ENCODE results near the gene MYL7.

The MYL7 gene

GRCh38 chr7:44185729-44186128, 44.6 kb upstream of the MYL7 start:
- peaks cover 0 to 4% (median 0%) of the 10 kb centered on the region in 5 experiments for H3K27me3 ChIP-seq (replicated peaks in 2 of 5; ENCODE audit: control insufficient read depth in 4 of 5, insufficient read depth in 5 of 5, low read length in 4 of 5)
- no peak overlapping the region for H3K4me3 ChIP-seq (ENCODE audit: control insufficient read depth in 1 of 7, extremely low read depth in 1 of 7, insufficient read depth in 4 of 7, low read depth in 2 of 7, low read length in 6 of 7)
- WGBS (ENCODE audit: insufficient coverage), result 91% methylated on average over 4 of the region's 5 CpGs
- POLR2A ChIA-PET, result no interaction called here
- H3K9me3 ChIP-seq (ENCODE audit: control extremely low read depth in 1 of 5, control insufficient read depth in 4 of 5, insufficient read depth in 2 of 5, low read depth in 1 of 5, low read length in 4 of 5), result peaks cover 0 to 8% (median 7%) of the 10 kb centered on the region in 5 experiments
- no peak overlapping the region for H3K27ac ChIP-seq (ENCODE audit: insufficient read depth in 1 of 2, low read depth in 1 of 2, low read length in 2 of 2, poor library complexity in 1 of 2, severe bottlenecking in 2 of 2)
- H3K4me1 ChIP-seq (ENCODE audit: control extremely low read depth in 1 of 4, control insufficient read depth in 4 of 4, insufficient read depth in 4 of 4, low read length in 3 of 4), result no peaks in the 10 kb centered on the region
- no peak for DNase-seq
- no peaks in the 10 kb centered on the region for H3K36me3 ChIP-seq (ENCODE audit: control insufficient read depth in 4 of 4, insufficient read depth in 4 of 4, low read length in 3 of 4)
- CTCF ChIA-PET, result no interaction called here

- ChIA-PET CTCF (no interaction called here), POLR2A (no interaction called here)
- Histone ChIP-seq H3K4me1 (ENCODE audit: control extremely low read depth in 1 of 4, control insufficient read depth in 4 of 4, insufficient read depth in 4 of 4, low read length in 3 of 4) (no peaks in the 10 kb centered on the region), H3K27ac (ENCODE audit: insufficient read depth in 1 of 2, low read depth in 1 of 2, low read length in 2 of 2, poor library complexity in 1 of 2, severe bottlenecking in 2 of 2) (no peak overlapping the region), H3K27me3 (replicated peaks in 2 of 5; ENCODE audit: control insufficient read depth in 4 of 5, insufficient read depth in 5 of 5, low read length in 4 of 5) (peaks cover 0 to 4% (median 0%) of the 10 kb centered on the region in 5 experiments), H3K9me3 (ENCODE audit: control extremely low read depth in 1 of 5, control insufficient read depth in 4 of 5, insufficient read depth in 2 of 5, low read depth in 1 of 5, low read length in 4 of 5) (peaks cover 0 to 8% (median 7%) of the 10 kb centered on the region in 5 experiments), H3K4me3 (ENCODE audit: control insufficient read depth in 1 of 7, extremely low read depth in 1 of 7, insufficient read depth in 4 of 7, low read depth in 2 of 7, low read length in 6 of 7) (no peak overlapping the region), H3K36me3 (ENCODE audit: control insufficient read depth in 4 of 4, insufficient read depth in 4 of 4, low read length in 3 of 4) (no peaks in the 10 kb centered on the region)
- WGBS (ENCODE audit: insufficient coverage), result no CpG with 5 or more reads among the region's 2 CpGs
- DNase-seq, result no peak
Measured at GRCh38 chr7:44184873-44185446, 43.8 kb upstream of the MYL7 start.

- peaks cover 0 to 4% (median 0%) of the 10 kb centered on the region in 5 experiments for H3K27me3 ChIP-seq (replicated peaks in 2 of 5; ENCODE audit: control insufficient read depth in 4 of 5, insufficient read depth in 5 of 5, low read length in 4 of 5)
- H3K36me3 ChIP-seq (ENCODE audit: control insufficient read depth in 4 of 4, insufficient read depth in 4 of 4, low read length in 3 of 4), result no peaks in the 10 kb centered on the region
- WGBS (ENCODE audit: insufficient coverage), result 94% methylated on average over 12 of the region's 16 CpGs
- ChIA-PET CTCF (no interaction called here), POLR2A (no interaction called here)
- no peak overlapping the region for H3K27ac ChIP-seq (ENCODE audit: insufficient read depth in 1 of 2, low read depth in 1 of 2, low read length in 2 of 2, poor library complexity in 1 of 2, severe bottlenecking in 2 of 2)
- peaks cover 0 to 8% (median 7%) of the 10 kb centered on the region in 5 experiments for H3K9me3 ChIP-seq (ENCODE audit: control extremely low read depth in 1 of 5, control insufficient read depth in 4 of 5, insufficient read depth in 2 of 5, low read depth in 1 of 5, low read length in 4 of 5)
- H3K4me3 ChIP-seq (ENCODE audit: control insufficient read depth in 1 of 7, extremely low read depth in 1 of 7, insufficient read depth in 4 of 7, low read depth in 2 of 7, low read length in 6 of 7), result no peak overlapping the region
- DNase-seq, result no peak
- H3K4me1 ChIP-seq (ENCODE audit: control extremely low read depth in 1 of 4, control insufficient read depth in 4 of 4, insufficient read depth in 4 of 4, low read length in 3 of 4), result no peaks in the 10 kb centered on the region
Measured at GRCh38 chr7:44184206-44184872, 43.2 kb upstream of the MYL7 start.

GRCh38 chr7:44183386-44183785, 42.3 kb upstream of the MYL7 start:
- 85% methylated on average over 2 of the region's 2 CpGs for WGBS (ENCODE audit: insufficient coverage)
- Histone ChIP-seq H3K4me3 (ENCODE audit: control insufficient read depth in 1 of 7, extremely low read depth in 1 of 7, insufficient read depth in 4 of 7, low read depth in 2 of 7, low read length in 6 of 7) (no peak overlapping the region), H3K4me1 (ENCODE audit: control extremely low read depth in 1 of 4, control insufficient read depth in 4 of 4, insufficient read depth in 4 of 4, low read length in 3 of 4) (no peaks in the 10 kb centered on the region), H3K9me3 (ENCODE audit: control extremely low read depth in 1 of 5, control insufficient read depth in 4 of 5, insufficient read depth in 2 of 5, low read depth in 1 of 5, low read length in 4 of 5) (peaks cover 0 to 8% (median 7%) of the 10 kb centered on the region in 5 experiments), H3K27ac (ENCODE audit: insufficient read depth in 1 of 2, low read depth in 1 of 2, low read length in 2 of 2, poor library complexity in 1 of 2, severe bottlenecking in 2 of 2) (no peak overlapping the region), H3K27me3 (replicated peaks in 2 of 5; ENCODE audit: control insufficient read depth in 4 of 5, insufficient read depth in 5 of 5, low read length in 4 of 5) (peaks cover 0 to 2% (median 0%) of the 10 kb centered on the region in 5 experiments), H3K36me3 (ENCODE audit: control insufficient read depth in 4 of 4, insufficient read depth in 4 of 4, low read length in 3 of 4) (no peaks in the 10 kb centered on the region)
- no peak for DNase-seq
- ChIA-PET POLR2A (no interaction called here), CTCF (no interaction called here)

- H3K27me3 ChIP-seq (replicated peaks in 2 of 5; ENCODE audit: control insufficient read depth in 4 of 5, insufficient read depth in 5 of 5, low read length in 4 of 5), result peaks cover 0 to 2% (median 0%) of the 10 kb centered on the region in 5 experiments
- no peak overlapping the region for H3K27ac ChIP-seq (ENCODE audit: insufficient read depth in 1 of 2, low read depth in 1 of 2, low read length in 2 of 2, poor library complexity in 1 of 2, severe bottlenecking in 2 of 2)
- no peaks in the 10 kb centered on the region for H3K4me1 ChIP-seq (ENCODE audit: control extremely low read depth in 1 of 4, control insufficient read depth in 4 of 4, insufficient read depth in 4 of 4, low read length in 3 of 4)
- POLR2A ChIA-PET, result no interaction called here
- H3K36me3 ChIP-seq (ENCODE audit: control insufficient read depth in 4 of 4, insufficient read depth in 4 of 4, low read length in 3 of 4), result no peaks in the 10 kb centered on the region
- WGBS (ENCODE audit: insufficient coverage), result 89% methylated on average over 5 of the region's 5 CpGs
- DNase-seq, result no peak
- peaks cover 0 to 8% (median 7%) of the 10 kb centered on the region in 5 experiments for H3K9me3 ChIP-seq (ENCODE audit: control extremely low read depth in 1 of 5, control insufficient read depth in 4 of 5, insufficient read depth in 2 of 5, low read depth in 1 of 5, low read length in 4 of 5)
- CTCF ChIA-PET, result no interaction called here
- no peak overlapping the region for H3K4me3 ChIP-seq (ENCODE audit: control insufficient read depth in 1 of 7, extremely low read depth in 1 of 7, insufficient read depth in 4 of 7, low read depth in 2 of 7, low read length in 6 of 7)
Measured at GRCh38 chr7:44182827-44183226, 41.7 kb upstream of the MYL7 start.

- Histone ChIP-seq H3K4me1 (ENCODE audit: control extremely low read depth in 1 of 4, control insufficient read depth in 4 of 4, insufficient read depth in 4 of 4, low read length in 3 of 4) (no peaks in the 10 kb centered on the region), H3K36me3 (ENCODE audit: control insufficient read depth in 4 of 4, insufficient read depth in 4 of 4, low read length in 3 of 4) (no peaks in the 10 kb centered on the region), H3K27me3 (replicated peaks in 2 of 5; ENCODE audit: control insufficient read depth in 4 of 5, insufficient read depth in 5 of 5, low read length in 4 of 5) (peaks cover 0 to 2% (median 0%) of the 10 kb centered on the region in 5 experiments), H3K27ac (ENCODE audit: insufficient read depth in 1 of 2, low read depth in 1 of 2, low read length in 2 of 2, poor library complexity in 1 of 2, severe bottlenecking in 2 of 2) (no peak overlapping the region), H3K4me3 (ENCODE audit: control insufficient read depth in 1 of 7, extremely low read depth in 1 of 7, insufficient read depth in 4 of 7, low read depth in 2 of 7, low read length in 6 of 7) (no peak overlapping the region), H3K9me3 (ENCODE audit: control extremely low read depth in 1 of 5, control insufficient read depth in 4 of 5, insufficient read depth in 2 of 5, low read depth in 1 of 5, low read length in 4 of 5) (peaks cover 0 to 8% (median 7%) of the 10 kb centered on the region in 5 experiments)
- POLR2A ChIA-PET, result no interaction called here
- CTCF ChIA-PET, result no interaction called here
- WGBS (ENCODE audit: insufficient coverage), result 80% methylated on average over 2 of the region's 3 CpGs
- no peak for DNase-seq
Measured at GRCh38 chr7:44180631-44181030, 39.5 kb upstream of the MYL7 start.

- H3K4me3 ChIP-seq (ENCODE audit: control insufficient read depth in 1 of 7, extremely low read depth in 1 of 7, insufficient read depth in 4 of 7, low read depth in 2 of 7, low read length in 6 of 7), result no peak overlapping the region
- 82% methylated on average over 3 of the region's 4 CpGs for WGBS (ENCODE audit: insufficient coverage)
- no peaks in the 10 kb centered on the region for H3K36me3 ChIP-seq (ENCODE audit: control insufficient read depth in 4 of 4, insufficient read depth in 4 of 4, low read length in 3 of 4)
- H3K27me3 ChIP-seq (replicated peaks in 2 of 5; ENCODE audit: control insufficient read depth in 4 of 5, insufficient read depth in 5 of 5, low read length in 4 of 5), result peaks cover 0 to 2% (median 0%) of the 10 kb centered on the region in 5 experiments
- CTCF ChIA-PET, result interaction anchor here (1.0 kb wide), 1 partner anchor 18 kb away, joined by 3 read pairs; no protein-coding TSS in a partner anchor
- peaks cover 0 to 7% (median 3%) of the 10 kb centered on the region in 5 experiments for H3K9me3 ChIP-seq (ENCODE audit: control extremely low read depth in 1 of 5, control insufficient read depth in 4 of 5, insufficient read depth in 2 of 5, low read depth in 1 of 5, low read length in 4 of 5)
- POLR2A ChIA-PET, result no interaction called here
- H3K4me1 ChIP-seq (ENCODE audit: control extremely low read depth in 1 of 4, control insufficient read depth in 4 of 4, insufficient read depth in 4 of 4, low read length in 3 of 4), result no peaks in the 10 kb centered on the region
- H3K27ac ChIP-seq (ENCODE audit: insufficient read depth in 1 of 2, low read depth in 1 of 2, low read length in 2 of 2, poor library complexity in 1 of 2, severe bottlenecking in 2 of 2), result no peak overlapping the region
- no peak for DNase-seq
Measured at GRCh38 chr7:44177570-44178131, 36.5 kb upstream of the MYL7 start.

All from common myeloid progenitor, CD34-positive (primary cell).